ENCODE data around the gene NLRP13.

GRCh38 chr19:55870736-55871135 lies 61.4 kb downstream of the NLRP13 start:
- TF ChIP-seq CTCF (IDR thresholded peaks at IDR 0.05): no peak
- no peak for TF ChIP-seq POLR2AphosphoS5 (IDR thresholded peaks at IDR 0.05)
